Suppressor macrophage (primary cell): ENCODE data around the gene APOC3.

Source experiments
- DNase-seq, 4 experiments: peaks; one replicate each; pipeline ENCODE4 v3.0.0-alpha.2; 2020 to 2022

The APOC3 gene

GRCh38 chr11:116879800-116880625 is 50.3 kb downstream of the APOC3 start:
- DNase-seq: peak; percentile 64 to 84 (median 74)

DNA sequence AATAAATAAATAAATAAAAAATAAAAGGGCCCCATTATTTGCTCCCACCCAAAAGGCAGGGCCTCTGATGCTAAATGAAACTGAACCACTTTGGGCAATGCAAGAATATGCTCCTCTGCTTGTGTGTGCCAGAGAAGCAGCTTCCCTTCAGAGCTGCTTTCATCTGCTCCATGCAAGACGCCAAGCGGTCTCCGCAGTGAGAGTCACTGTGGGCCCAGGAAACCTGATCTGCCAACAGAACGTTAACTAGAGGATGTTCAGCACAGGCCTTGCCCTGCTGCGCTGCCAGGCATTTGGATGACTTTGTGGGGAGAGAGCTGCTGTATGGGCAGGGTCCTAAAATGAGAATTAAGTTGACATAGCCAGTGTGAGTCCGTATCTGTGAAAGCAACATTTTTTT is 51.4 kb downstream of the APOC3 start:
- DNase-seq: no peak

GRCh38 chr11:116882386-116882785 is 52.7 kb downstream of the APOC3 start:
- no peak for DNase-seq
